BE2C (cell line): ENCODE data around the gene FAM180A. TPM values are rescaled to one million over a fixed set of nuclear protein-coding genes. Genes with fewer than 3 reads are reported as not detected.

Experiments
- DNase-seq: peaks from one replicate; pipeline ENCODE4 v3.0.0-alpha.2; 2020
- H3K27me3 ChIP-seq: fragments of 250-450 bp; sonication (Bioruptor Pico); 2 replicates; pipeline ENCODE4 v1.5.1; 2020; ENCODE audit warnings: mild to moderate bottlenecking
- H3K36me3 ChIP-seq: fragments of 250-450 bp; sonication (Bioruptor Pico); 2 replicates; pipeline ENCODE4 v1.5.1; 2020; ENCODE audit warnings: mild to moderate bottlenecking
- H3K4me1 ChIP-seq: fragments of 250-450 bp; sonication (Bioruptor Pico); 2 replicates; pipeline ENCODE4 v1.5.1; 2020
- H3K4me3 ChIP-seq: 2 replicates; pipeline ENCODE4 v1.5.1; 2011; ENCODE audit warnings: low read depth, low read length
- H3K9me3 ChIP-seq: fragments of 250-450 bp; sonication (Bioruptor Pico); 2 replicates; pipeline ENCODE4 v1.5.1; 2020
- CTCF ChIP-seq: IDR thresholded peaks from 2 replicates; pipeline ENCODE4 v1.5.1; 2012; ENCODE audit warnings: mild to moderate bottlenecking, low read depth, low read length
- polyA plus RNA-seq: library from polyadenylated mRNA; unstranded; fragments of >200 nt; gene quantifications from one replicate; pipeline ENCODE4 v1.2.1, GENCODE V29; 2012; ENCODE audit warnings: low read depth, missing spikeins; ENCODE audit not compliant: insufficient read length, insufficient read depth

FAM180A gene
- polyA plus RNA-seq = not detected

- Histone ChIP-seq H3K9me3 (no peaks in the 10 kb centered on the region), H3K4me1 (no peaks in the 10 kb centered on the region), H3K27me3 (no peaks in the 10 kb centered on the region), H3K36me3 (no peaks in the 10 kb centered on the region), H3K4me3 (no peak within 1 kb of the TSS)
- no peak for DNase-seq
- no peak for TF ChIP-seq CTCF
Observed at GRCh38 chr7:135748770-135749169, at the start of gene FAM180A. FAM180A (minus strand) TSS chr7:135748813; CDS start chr7:135748580, 233 bp downstream.

GRCh38 chr7:135798095-135798494 lies 49.5 kb upstream of the FAM180A start:
- no peaks in the 10 kb centered on the region for H3K27me3 ChIP-seq
- H3K4me3 ChIP-seq = no peak overlapping the region
- no peaks in the 10 kb centered on the region for H3K9me3 ChIP-seq
- H3K36me3 ChIP-seq = no peaks in the 10 kb centered on the region
- peaks cover 7% of the 10 kb centered on the region for H3K4me1 ChIP-seq
- TF ChIP-seq CTCF = no peak
- no peak for DNase-seq

- Histone ChIP-seq H3K9me3 (no peaks in the 10 kb centered on the region), H3K4me1 (no peaks in the 10 kb centered on the region), H3K4me3 (no peak overlapping the region), H3K36me3 (no peaks in the 10 kb centered on the region), H3K27me3 (no peaks in the 10 kb centered on the region)
- TF ChIP-seq CTCF = no peak
- no peak for DNase-seq
Observed at GRCh38 chr7:135795846-135796570, 47.4 kb upstream of the FAM180A start.

GRCh38 chr7:135793841-135794240 lies 45.2 kb upstream of the FAM180A start:
- DNase-seq = no peak
- TF ChIP-seq CTCF = no peak
- H3K36me3 ChIP-seq = no peaks in the 10 kb centered on the region
- H3K27me3 ChIP-seq = no peaks in the 10 kb centered on the region
- no peaks in the 10 kb centered on the region for H3K9me3 ChIP-seq
- H3K4me3 ChIP-seq = no peak overlapping the region
- no peaks in the 10 kb centered on the region for H3K4me1 ChIP-seq

GRCh38 chr7:135792866-135793265 lies 44.3 kb upstream of the FAM180A start:
- H3K36me3 ChIP-seq = no peaks in the 10 kb centered on the region
- no peak for DNase-seq
- H3K9me3 ChIP-seq = no peaks in the 10 kb centered on the region
- no peak overlapping the region for H3K4me3 ChIP-seq
- no peak for TF ChIP-seq CTCF
- H3K27me3 ChIP-seq = no peaks in the 10 kb centered on the region
- no peaks in the 10 kb centered on the region for H3K4me1 ChIP-seq

GRCh38 chr7:135792363-135792668 lies 43.7 kb upstream of the FAM180A start:
- TF ChIP-seq CTCF = no peak
- no peaks in the 10 kb centered on the region for H3K27me3 ChIP-seq
- DNase-seq = no peak
- H3K36me3 ChIP-seq = no peaks in the 10 kb centered on the region
- no peaks in the 10 kb centered on the region for H3K4me1 ChIP-seq
- H3K4me3 ChIP-seq = no peak overlapping the region
- no peaks in the 10 kb centered on the region for H3K9me3 ChIP-seq
